WTC11 (cell line): ENCODE data around the gene SHANK3. TPM values are rescaled to one million over a fixed set of nuclear protein-coding genes. Genes with fewer than 3 reads are reported as not detected.

Experiments used
- ATAC-seq: fragments of 200-7000 bp; cut with Tn5 transposase; 2 replicates; pipeline ENCODE4 v1.10.0; 2021; ENCODE audit warnings: mild to moderate bottlenecking, moderate library complexity
- CTCF ChIA-PET: fragments of 300-600 bp; sonication (Branson Sonifier 250); formaldehyde crosslinking; loops from one replicate; lab custom pipeline; 2021; ENCODE audit warnings: antibody characterized with exemption; lab: Charles Lee
- POLR2A ChIA-PET: fragments of 350-600 bp; sonication (Branson Sonifier 250); formaldehyde crosslinking; loops from one replicate; lab custom pipeline; 2021; ENCODE audit warnings: antibody characterized with exemption; lab: Charles Lee
- DNase-seq: peaks from one replicate; pipeline ENCODE4 v3.0.0; 2021; ENCODE audit warnings: low spot score
- H3K27ac Mint-ChIP-seq: 2 replicates; pipeline ENCODE4 v1.8.0; 2021; ENCODE audit warnings: mixed read lengths
- H3K27me3 Mint-ChIP-seq: 2 replicates; pipeline ENCODE4 v1.8.0; 2021; ENCODE audit warnings: low read depth, mild to moderate bottlenecking, moderate library complexity, mixed read lengths
- H3K36me3 Mint-ChIP-seq: 2 replicates; pipeline ENCODE4 v1.8.0; 2021; ENCODE audit warnings: mixed read lengths
- H3K4me1 Mint-ChIP-seq: 2 replicates; pipeline ENCODE4 v1.8.0; 2022; ENCODE audit warnings: mixed read lengths
- H3K4me3 Mint-ChIP-seq: 2 replicates; pipeline ENCODE4 v1.8.0; 2021; ENCODE audit warnings: mild to moderate bottlenecking, moderate library complexity, mixed read lengths
- H3K9me3 Mint-ChIP-seq: 2 replicates; pipeline ENCODE4 v1.8.0; 2021; ENCODE audit warnings: mixed read lengths
- AFF4 ChIP-seq: sonication (generic); formaldehyde crosslinking; IDR thresholded peaks from 2 replicates; pipeline ENCODE4 v1.8.1; 2023; ENCODE audit warnings: mild to moderate bottlenecking, missing genetic modification reagents, borderline replicate concordance
- ARID4B ChIP-seq: sonication (generic); formaldehyde crosslinking; IDR thresholded peaks from 2 replicates; pipeline ENCODE4 v1.8.0; 2023; ENCODE audit warnings: missing genetic modification reagents, mild to moderate bottlenecking, borderline replicate concordance
- E2F1 ChIP-seq: sonication (generic); formaldehyde crosslinking; IDR thresholded peaks from 2 replicates; pipeline ENCODE4 v1.8.0; 2022; ENCODE audit warnings: mild to moderate bottlenecking, missing genetic modification reagents
- E2F5 ChIP-seq: sonication (generic); formaldehyde crosslinking; IDR thresholded peaks from 2 replicates; pipeline ENCODE4 v1.8.1; 2022; ENCODE audit warnings: mild to moderate bottlenecking, moderate library complexity, missing genetic modification reagents
- FOXP4 ChIP-seq: sonication (generic); formaldehyde crosslinking; IDR thresholded peaks from 2 replicates; pipeline ENCODE4 v1.8.0; 2022; ENCODE audit warnings: mild to moderate bottlenecking, missing genetic modification reagents
- IRF1 ChIP-seq: sonication (generic); formaldehyde crosslinking; IDR thresholded peaks from 2 replicates; pipeline ENCODE4 v1.8.0; 2023; ENCODE audit warnings: missing genetic modification reagents
- NFYB ChIP-seq: sonication (generic); formaldehyde crosslinking; conservative IDR thresholded peaks from 2 replicates; pipeline ENCODE4 v1.8.0; 2022; ENCODE audit warnings: low read depth, missing genetic modification reagents
- NR3C1 ChIP-seq: sonication (generic); formaldehyde crosslinking; conservative IDR thresholded peaks from 2 replicates; pipeline ENCODE4 v1.8.1; 2023; ENCODE audit warnings: low read depth, mild to moderate bottlenecking, missing genetic modification reagents
- SP1 ChIP-seq: sonication (generic); formaldehyde crosslinking; conservative IDR thresholded peaks from 2 replicates; pipeline ENCODE4 v1.8.1; 2022; ENCODE audit warnings: missing genetic modification reagents
- ZNF219 ChIP-seq: sonication (generic); formaldehyde crosslinking; IDR thresholded peaks from 2 replicates; pipeline ENCODE4 v1.8.0; 2023; ENCODE audit warnings: missing genetic modification reagents, mild to moderate bottlenecking, borderline replicate concordance
- ZNF317 ChIP-seq: sonication (generic); formaldehyde crosslinking; IDR thresholded peaks from 2 replicates; pipeline ENCODE4 v1.8.1; 2023; ENCODE audit warnings: low read depth, mild to moderate bottlenecking, moderate library complexity, missing genetic modification reagents, borderline replicate concordance
- total RNA-seq: library from RNA; stranded (reverse); gene quantifications from 3 replicates; pipeline ENCODE4 v1.2.3, GENCODE V29; 2021

SHANK3 gene
- total RNA-seq, 1 experiment from 2014 or later: 9.6 TPM

- no peak for TF ChIP-seq AFF4 (CRISPR knock-in tag)
- TF ChIP-seq ZNF219 (CRISPR knock-in tag): no peak
- no peak for TF ChIP-seq FOXP4 (CRISPR knock-in tag)
- no peak for TF ChIP-seq SP1 (CRISPR knock-in tag)
Observed at GRCh38 chr22:50714150-50714549, 41.5 kb downstream of the SHANK3 start (continued).

DNA sequence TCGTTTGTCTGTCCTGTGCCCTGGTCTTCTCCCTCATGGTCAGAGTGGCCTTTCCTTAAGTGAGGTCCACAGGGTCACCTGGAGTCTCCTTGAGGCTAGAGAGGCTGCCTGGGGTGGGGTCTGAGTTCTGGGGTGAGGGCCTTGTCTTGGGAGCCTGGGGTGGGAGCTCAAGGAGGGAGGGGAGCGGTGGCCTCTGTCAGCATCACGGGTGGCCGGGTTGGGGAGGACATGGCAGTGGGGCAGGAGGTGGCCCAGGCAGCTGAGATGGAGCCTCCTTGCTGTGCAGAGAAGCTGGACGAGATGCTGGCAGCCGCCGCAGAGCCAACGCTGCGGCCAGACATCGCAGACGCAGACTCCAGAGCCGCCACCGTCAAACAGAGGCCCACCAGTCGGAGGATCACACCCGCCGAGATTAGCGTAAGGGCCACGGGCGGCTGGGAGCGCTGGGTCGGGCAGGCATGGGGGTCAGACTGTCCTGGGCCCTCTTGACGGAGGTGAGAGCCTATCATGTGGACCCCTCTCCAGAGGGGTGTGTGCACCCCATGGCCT, 42.1 kb downstream of the SHANK3 start:
- Mint-ChIP-seq H3K27me3 (peaks cover 32% of the 10 kb centered on the region), H3K4me1 (no peaks in the 10 kb centered on the region), H3K9me3 (no peaks in the 10 kb centered on the region), H3K4me3 (no peak overlapping the region), H3K36me3 (no peaks in the 10 kb centered on the region), H3K27ac (no peak overlapping the region)
- no peak for TF ChIP-seq ARID4B (CRISPR knock-in tag)
- TF ChIP-seq IRF1: no peak
- TF ChIP-seq NR3C1 (CRISPR knock-in tag): no peak
- no peak for TF ChIP-seq E2F5
- no peak for TF ChIP-seq NFYB (CRISPR knock-in tag)
- TF ChIP-seq ZNF317 (CRISPR knock-in tag): no peak
- TF ChIP-seq E2F1 (CRISPR knock-in tag): no peak
- ATAC-seq (no peak), DNase-seq (no peak)
- ChIA-PET POLR2A (no interaction called here), CTCF (interaction anchor here (0.9 to 1.4 kb wide), 3 partner anchors 12 to 60 kb away, joined by 3 to 4 read pairs (median 4); no protein-coding TSS in a partner anchor)
